ENCODE data around the gene ATP2B2.
"Not testable (repeated sequence)": the region's sequence is repeated elsewhere in the genome, so short reads cannot be mapped to it uniquely, and the experiment has no call there.

ATP2B2 gene

DNA sequence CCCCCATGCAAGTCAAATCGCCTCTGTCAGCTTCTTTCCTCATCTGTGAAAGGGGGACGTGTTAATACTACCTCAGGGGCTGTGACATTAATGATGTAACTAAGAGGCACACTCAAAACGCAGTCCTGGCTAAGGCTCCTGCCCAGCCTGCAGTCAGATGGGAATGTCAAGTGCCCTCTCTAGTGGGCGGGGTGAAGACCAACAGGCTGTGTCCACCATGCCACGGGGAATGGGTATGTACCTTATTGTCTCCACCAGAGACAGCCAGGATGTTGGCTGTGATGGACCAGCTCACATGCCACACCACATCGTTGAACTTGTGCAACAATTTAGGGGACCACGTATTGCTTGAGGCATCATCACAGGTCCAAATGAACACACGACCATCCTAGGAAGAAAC, 201.6 kb downstream of the ATP2B2 start:
- TF ChIP-seq, protein P1, sequence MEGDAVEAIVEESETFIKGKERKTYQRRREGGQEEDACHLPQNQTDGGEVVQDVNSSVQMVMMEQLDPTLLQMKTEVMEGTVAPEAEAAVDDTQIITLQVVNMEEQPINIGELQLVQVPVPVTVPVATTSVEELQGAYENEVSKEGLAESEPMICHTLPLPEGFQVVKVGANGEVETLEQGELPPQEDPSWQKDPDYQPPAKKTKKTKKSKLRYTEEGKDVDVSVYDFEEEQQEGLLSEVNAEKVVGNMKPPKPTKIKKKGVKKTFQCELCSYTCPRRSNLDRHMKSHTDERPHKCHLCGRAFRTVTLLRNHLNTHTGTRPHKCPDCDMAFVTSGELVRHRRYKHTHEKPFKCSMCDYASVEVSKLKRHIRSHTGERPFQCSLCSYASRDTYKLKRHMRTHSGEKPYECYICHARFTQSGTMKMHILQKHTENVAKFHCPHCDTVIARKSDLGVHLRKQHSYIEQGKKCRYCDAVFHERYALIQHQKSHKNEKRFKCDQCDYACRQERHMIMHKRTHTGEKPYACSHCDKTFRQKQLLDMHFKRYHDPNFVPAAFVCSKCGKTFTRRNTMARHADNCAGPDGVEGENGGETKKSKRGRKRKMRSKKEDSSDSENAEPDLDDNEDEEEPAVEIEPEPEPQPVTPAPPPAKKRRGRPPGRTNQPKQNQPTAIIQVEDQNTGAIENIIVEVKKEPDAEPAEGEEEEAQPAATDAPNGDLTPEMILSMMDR (IDR thresholded peaks at IDR 0.05; ENCODE audit: low read depth, low read length), result no peak
- H3K9me3 ChIP-seq, result no peaks in the 10 kb centered on the region
- no peak for DNase-seq
- H3K27me3 ChIP-seq, result no peaks in the 10 kb centered on the region
- H3K36me3 ChIP-seq, result peaks cover 15% of the 10 kb centered on the region
- H3K4me1 ChIP-seq, result no peaks in the 10 kb centered on the region
- no peak overlapping the region for H3K4me3 ChIP-seq (ENCODE audit: low read depth, low read length)

DNA sequence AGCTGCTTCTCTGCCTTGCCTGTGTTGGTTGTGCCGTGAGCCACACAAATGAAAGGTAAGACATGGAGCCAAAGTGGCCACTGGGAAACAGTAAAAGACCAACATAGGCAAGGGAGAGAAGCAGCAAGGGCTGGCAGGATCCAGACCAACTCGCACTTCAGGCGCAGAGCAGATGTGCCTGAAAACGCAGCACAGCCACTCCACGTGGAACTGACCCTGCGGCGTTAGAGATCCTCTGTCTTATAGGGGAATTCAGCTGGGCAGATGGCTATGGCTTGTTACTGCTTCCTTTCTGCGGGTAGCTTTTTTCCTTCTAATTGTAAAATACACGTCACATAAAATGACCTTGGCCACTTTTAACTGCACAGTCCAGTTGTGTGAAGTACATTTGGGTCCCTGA, 202.3 kb downstream of the ATP2B2 start:
- TF ChIP-seq, protein P1 (IDR thresholded peaks at IDR 0.05; ENCODE audit: low read depth, low read length), result no peak
- Histone ChIP-seq H3K36me3 (peaks cover 15% of the 10 kb centered on the region), H3K4me1 (no peaks in the 10 kb centered on the region), H3K9me3 (no peaks in the 10 kb centered on the region), H3K4me3 (ENCODE audit: low read depth, low read length) (no peak overlapping the region), H3K27me3 (no peaks in the 10 kb centered on the region)
- DNase-seq, result no peak

DNA sequence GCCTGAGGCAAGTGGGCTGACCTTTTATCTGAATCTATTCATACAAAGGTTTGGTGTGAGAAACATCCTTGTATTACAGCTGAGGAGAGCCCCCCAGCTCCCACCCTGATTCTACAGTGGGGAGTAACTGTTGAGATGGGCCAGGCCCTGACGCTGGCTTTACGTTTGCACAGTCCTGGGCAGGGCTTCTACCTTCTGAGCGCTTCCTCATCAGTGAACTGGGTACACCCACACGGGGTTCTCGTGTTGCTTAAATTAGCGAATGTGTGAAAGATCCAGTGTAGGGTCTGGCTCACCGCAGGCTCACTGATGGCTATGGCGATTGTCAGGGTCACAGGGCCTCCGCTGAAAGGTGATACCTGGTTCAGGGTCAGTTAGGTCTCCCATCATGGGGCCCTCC, 205.3 kb downstream of the ATP2B2 start:
- no peak overlapping the region for H3K4me3 ChIP-seq (ENCODE audit: low read depth, low read length)
- no peak for DNase-seq
- TF ChIP-seq, protein P1 (IDR thresholded peaks at IDR 0.05; ENCODE audit: low read depth, low read length), result no peak
- H3K4me1 ChIP-seq, result no peaks in the 10 kb centered on the region
- H3K27me3 ChIP-seq, result no peaks in the 10 kb centered on the region
- peaks cover 13% of the 10 kb centered on the region for H3K36me3 ChIP-seq
- no peaks in the 10 kb centered on the region for H3K9me3 ChIP-seq

DNA sequence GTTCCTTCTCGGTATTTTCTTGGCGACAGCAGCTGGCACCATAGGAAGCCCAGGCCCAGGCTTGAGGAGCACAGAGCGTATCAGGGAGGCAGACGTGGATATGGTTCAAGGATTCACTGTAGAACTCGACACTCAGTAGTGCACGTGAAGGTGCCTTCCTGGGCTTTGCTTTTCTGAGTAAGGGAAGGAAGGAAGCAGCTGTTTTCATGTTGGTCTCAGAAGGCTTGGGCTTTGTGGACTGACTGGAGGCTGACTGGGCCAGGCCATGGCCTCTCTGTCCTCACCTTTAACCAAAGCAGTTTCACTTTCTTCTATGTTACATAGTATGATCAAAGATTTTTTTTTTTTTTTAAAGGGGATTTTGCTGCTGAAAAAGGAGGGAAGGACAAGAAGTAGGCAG, 205.7 kb downstream of the ATP2B2 start:
- no peak for DNase-seq
- Histone ChIP-seq H3K9me3 (no peaks in the 10 kb centered on the region), H3K4me3 (ENCODE audit: low read depth, low read length) (no peak overlapping the region), H3K36me3 (peaks cover 13% of the 10 kb centered on the region), H3K4me1 (no peaks in the 10 kb centered on the region), H3K27me3 (no peaks in the 10 kb centered on the region)
- TF ChIP-seq, protein P1 (IDR thresholded peaks at IDR 0.05; ENCODE audit: low read depth, low read length), result no peak

DNA sequence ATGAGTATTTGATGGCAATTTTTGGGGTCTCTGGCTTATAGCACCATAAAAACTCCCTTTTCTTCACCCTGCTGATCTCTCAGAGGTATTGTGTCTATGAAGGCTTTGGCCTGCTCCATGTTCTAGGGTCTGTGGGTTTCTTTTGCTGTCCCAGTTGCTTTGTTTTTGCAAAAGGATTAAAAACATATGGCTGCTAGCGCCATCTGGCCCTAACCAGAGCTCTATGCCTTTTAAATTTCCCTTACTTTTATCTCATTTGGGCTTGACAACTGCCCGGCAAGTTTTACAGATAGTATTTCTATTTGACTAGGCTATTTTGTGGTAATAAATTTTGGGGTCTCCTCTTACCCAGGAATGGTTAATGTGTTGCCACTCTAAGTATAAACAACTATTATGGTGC, 206.2 kb downstream of the ATP2B2 start:
- H3K27me3 ChIP-seq, result no peaks in the 10 kb centered on the region
- no peaks in the 10 kb centered on the region for H3K9me3 ChIP-seq
- H3K36me3 ChIP-seq, result peaks cover 8% of the 10 kb centered on the region
- TF ChIP-seq, protein P1 (IDR thresholded peaks at IDR 0.05; ENCODE audit: low read depth, low read length), result no peak
- no peak for DNase-seq
- H3K4me1 ChIP-seq, result no peaks in the 10 kb centered on the region
- no peak overlapping the region for H3K4me3 ChIP-seq (ENCODE audit: low read depth, low read length)

DNA sequence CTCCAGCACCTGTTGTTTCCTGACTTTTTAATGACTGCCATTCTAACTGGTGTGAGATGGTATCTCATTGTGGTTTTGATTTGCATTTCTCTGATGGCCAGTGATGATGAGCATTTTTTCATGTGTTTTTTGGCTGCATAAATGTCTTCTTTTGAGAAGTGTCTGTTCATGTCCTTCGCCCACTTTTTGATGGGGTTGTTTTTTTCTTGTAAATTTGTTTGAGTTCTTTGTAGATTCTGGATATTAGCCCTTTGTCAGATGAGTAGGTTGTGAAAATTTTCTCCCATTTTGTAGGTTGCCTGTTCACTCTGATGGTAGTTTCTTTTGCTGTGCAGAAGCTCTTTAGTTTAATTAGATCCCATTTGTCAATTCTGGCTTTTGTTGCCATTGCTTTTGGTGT, 207.3 kb downstream of the ATP2B2 start:
- not testable (repeated sequence) for H3K9me3 ChIP-seq; DNase-seq; H3K36me3 ChIP-seq; H3K4me1 ChIP-seq; H3K27me3 ChIP-seq; H3K4me3 ChIP-seq (ENCODE audit: low read depth, low read length)

DNA sequence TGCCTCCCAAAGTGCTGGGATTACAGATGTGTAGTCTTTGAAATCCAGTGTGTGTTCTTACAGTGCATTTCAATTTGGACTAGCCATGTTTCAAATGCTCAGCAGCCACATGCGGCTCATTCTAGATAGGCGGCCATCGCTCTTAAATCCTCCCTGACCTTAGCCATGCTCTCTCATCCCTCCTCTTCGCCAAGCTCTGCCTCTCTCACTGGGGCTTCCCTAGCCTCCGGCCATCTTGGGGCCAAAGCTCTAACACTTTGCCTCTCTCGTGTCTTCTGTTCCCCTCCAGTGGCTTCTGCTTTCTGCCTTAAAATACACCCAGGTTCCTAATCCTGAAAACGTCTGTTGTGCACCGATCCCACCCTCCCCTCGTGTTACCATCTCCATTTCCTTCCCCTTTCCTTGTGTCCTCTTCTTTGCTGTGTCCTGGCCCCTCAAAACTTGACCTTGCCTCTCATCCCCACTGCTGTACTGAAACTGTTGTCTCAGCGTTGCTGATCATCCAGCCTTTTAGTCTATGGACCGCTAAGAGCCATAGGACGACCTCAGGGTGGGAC, 211.3 kb downstream of the ATP2B2 start:
- no peak for DNase-seq
- H3K4me3 ChIP-seq (ENCODE audit: low read depth, low read length), result no peak overlapping the region

More for the DNA sequence above, 211.3 kb downstream of the ATP2B2 start:
- no peaks in the 10 kb centered on the region for H3K27me3 ChIP-seq
- H3K9me3 ChIP-seq, result no peaks in the 10 kb centered on the region
- no peaks in the 10 kb centered on the region for H3K36me3 ChIP-seq
- TF ChIP-seq, protein P1 (IDR thresholded peaks at IDR 0.05; ENCODE audit: low read depth, low read length), result no peak
- H3K4me1 ChIP-seq, result no peaks in the 10 kb centered on the region

Data from BE2C (cell line).